ENCODE results near the gene ZNF831. TPM values are rescaled to one million over a fixed set of nuclear protein-coding genes. Genes with fewer than 3 reads are reported as not detected.

ZNF831 gene
- total RNA-seq, 1 donor from 2014 or later = not detected

GRCh38 chr20:59160389-59161115 lies 3.1 kb upstream of the ZNF831 start:
- TF ChIP-seq CTCF (IDR thresholded peaks at IDR 0.05) = no peak
- Mint-ChIP-seq H3K4me1 (ENCODE audit: unreplicated experiment) (no peaks in the 10 kb centered on the region), H3K9me3 (ENCODE audit: unreplicated experiment) (no peaks in the 10 kb centered on the region), H3K27me3 (ENCODE audit: unreplicated experiment) (no peaks in the 10 kb centered on the region), H3K4me3 (ENCODE audit: unreplicated experiment) (no peak overlapping the region), H3K27ac (ENCODE audit: unreplicated experiment) (no peak overlapping the region), H3K36me3 (ENCODE audit: unreplicated experiment) (no peaks in the 10 kb centered on the region)
- DNase-seq (ENCODE audit: extremely low spot score, unreplicated experiment) = no peak

GRCh38 chr20:59161721-59162120 lies 1.9 kb upstream of the ZNF831 start:
- TF ChIP-seq CTCF (IDR thresholded peaks at IDR 0.05) = no peak
- H3K27me3 Mint-ChIP-seq (ENCODE audit: unreplicated experiment) = no peaks in the 10 kb centered on the region
- H3K27ac Mint-ChIP-seq (ENCODE audit: unreplicated experiment) = no peak overlapping the region
- no peak overlapping the region for H3K4me3 Mint-ChIP-seq (ENCODE audit: unreplicated experiment)
- no peak for DNase-seq (ENCODE audit: extremely low spot score, unreplicated experiment)
- no peaks in the 10 kb centered on the region for H3K36me3 Mint-ChIP-seq (ENCODE audit: unreplicated experiment)
- H3K4me1 Mint-ChIP-seq (ENCODE audit: unreplicated experiment) = no peaks in the 10 kb centered on the region
- no peaks in the 10 kb centered on the region for H3K9me3 Mint-ChIP-seq (ENCODE audit: unreplicated experiment)

- no peaks in the 10 kb centered on the region for H3K36me3 Mint-ChIP-seq (ENCODE audit: unreplicated experiment)
- H3K4me3 Mint-ChIP-seq (ENCODE audit: unreplicated experiment) = no peak overlapping the region
- H3K9me3 Mint-ChIP-seq (ENCODE audit: unreplicated experiment) = peaks cover 6% of the 10 kb centered on the region
- H3K27me3 Mint-ChIP-seq (ENCODE audit: unreplicated experiment) = peaks cover 4% of the 10 kb centered on the region
- H3K27ac Mint-ChIP-seq (ENCODE audit: unreplicated experiment) = no peak overlapping the region
- DNase-seq (ENCODE audit: extremely low spot score, unreplicated experiment) = no peak
- TF ChIP-seq CTCF (IDR thresholded peaks at IDR 0.05) = no peak
- no peaks in the 10 kb centered on the region for H3K4me1 Mint-ChIP-seq (ENCODE audit: unreplicated experiment)
Measured at GRCh38 chr20:59164686-59165391, 1.2 kb downstream of the ZNF831 start.

GRCh38 chr20:59165396-59165795 lies 1.8 kb downstream of the ZNF831 start:
- DNase-seq (ENCODE audit: extremely low spot score, unreplicated experiment) = no peak
- Mint-ChIP-seq H3K27me3 (ENCODE audit: unreplicated experiment) (peaks cover 4% of the 10 kb centered on the region), H3K4me1 (ENCODE audit: unreplicated experiment) (no peaks in the 10 kb centered on the region), H3K9me3 (ENCODE audit: unreplicated experiment) (peaks cover 6% of the 10 kb centered on the region), H3K36me3 (ENCODE audit: unreplicated experiment) (no peaks in the 10 kb centered on the region), H3K27ac (ENCODE audit: unreplicated experiment) (no peak overlapping the region), H3K4me3 (ENCODE audit: unreplicated experiment) (no peak overlapping the region)
- TF ChIP-seq CTCF (IDR thresholded peaks at IDR 0.05) = no peak

All from osteocyte (in vitro differentiated cells).